Measurements from ENCODE around the gene ATP8A1.
"Not testable (repeated sequence)": the region's sequence is repeated elsewhere in the genome, so short reads cannot be mapped to it uniquely, and the experiment has no call there.

GRCh38 chr4:42461216-42461615, 195.7 kb downstream of the ATP8A1 start:
- TF ChIP-seq POLR2A (IDR thresholded peaks at IDR 0.05), result not testable (repeated sequence)
- TF ChIP-seq, protein P1, sequence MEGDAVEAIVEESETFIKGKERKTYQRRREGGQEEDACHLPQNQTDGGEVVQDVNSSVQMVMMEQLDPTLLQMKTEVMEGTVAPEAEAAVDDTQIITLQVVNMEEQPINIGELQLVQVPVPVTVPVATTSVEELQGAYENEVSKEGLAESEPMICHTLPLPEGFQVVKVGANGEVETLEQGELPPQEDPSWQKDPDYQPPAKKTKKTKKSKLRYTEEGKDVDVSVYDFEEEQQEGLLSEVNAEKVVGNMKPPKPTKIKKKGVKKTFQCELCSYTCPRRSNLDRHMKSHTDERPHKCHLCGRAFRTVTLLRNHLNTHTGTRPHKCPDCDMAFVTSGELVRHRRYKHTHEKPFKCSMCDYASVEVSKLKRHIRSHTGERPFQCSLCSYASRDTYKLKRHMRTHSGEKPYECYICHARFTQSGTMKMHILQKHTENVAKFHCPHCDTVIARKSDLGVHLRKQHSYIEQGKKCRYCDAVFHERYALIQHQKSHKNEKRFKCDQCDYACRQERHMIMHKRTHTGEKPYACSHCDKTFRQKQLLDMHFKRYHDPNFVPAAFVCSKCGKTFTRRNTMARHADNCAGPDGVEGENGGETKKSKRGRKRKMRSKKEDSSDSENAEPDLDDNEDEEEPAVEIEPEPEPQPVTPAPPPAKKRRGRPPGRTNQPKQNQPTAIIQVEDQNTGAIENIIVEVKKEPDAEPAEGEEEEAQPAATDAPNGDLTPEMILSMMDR (IDR thresholded peaks at IDR 0.05), result not testable (repeated sequence)

All from body of pancreas (tissue), 4 donors.